Chondrocyte (in vitro differentiated cells): Measurements from ENCODE around the gene CPT1A. TPM values are rescaled to one million over a fixed set of nuclear protein-coding genes. Genes with fewer than 3 reads are reported as not detected.

ENCODE experiments used
- DNase-seq: peaks from one replicate; pipeline ENCODE4 v3.0.0; 2021; ENCODE audit warnings: mixed read lengths, low spot score
- H3K27ac Mint-ChIP-seq: one replicate; pipeline ENCODE4 v1.8.0; 2021; ENCODE audit warnings: mild to moderate bottlenecking, moderate library complexity, mixed read lengths; ENCODE audit not compliant: unreplicated experiment
- H3K27me3 Mint-ChIP-seq: 2 replicates; pipeline ENCODE4 v1.8.0; 2021; ENCODE audit warnings: low read depth, mixed read lengths
- H3K36me3 Mint-ChIP-seq: 2 replicates; pipeline ENCODE4 v1.8.0; 2021; ENCODE audit warnings: low read depth, mixed read lengths
- H3K4me1 Mint-ChIP-seq: 2 replicates; pipeline ENCODE4 v1.8.0; 2021; ENCODE audit warnings: low read depth, mild to moderate bottlenecking, mixed read lengths
- H3K4me3 Mint-ChIP-seq: one replicate; pipeline ENCODE4 v1.8.0; 2021; ENCODE audit warnings: mild to moderate bottlenecking, moderate library complexity, mixed read lengths; ENCODE audit not compliant: unreplicated experiment
- H3K9me3 Mint-ChIP-seq: 2 replicates; pipeline ENCODE4 v1.8.0; 2021; ENCODE audit warnings: low read depth, mixed read lengths
- total RNA-seq: library from RNA; stranded (reverse); gene quantifications from 3 replicates; pipeline ENCODE4 v1.2.1, GENCODE V29; 2021
- TF ChIP-seq, protein P1 (sequence below): fragments of 200-600 bp; sonication (generic); IDR thresholded peaks from 2 replicates; pipeline ENCODE4 v1.5.0; 2021; ENCODE audit warnings: antibody characterized with exemption, mild to moderate bottlenecking, moderate library complexity

Gene CPT1A
- total RNA-seq, 1 donor from 2014 or later = 58.8 TPM

GRCh38 chr11:68734111-68734510, 107.6 kb downstream of the CPT1A start:
- no peak overlapping the region for H3K4me3 Mint-ChIP-seq
- peaks cover 30% of the 10 kb centered on the region for H3K27me3 Mint-ChIP-seq
- H3K36me3 Mint-ChIP-seq = no peaks in the 10 kb centered on the region
- TF ChIP-seq, protein P1, sequence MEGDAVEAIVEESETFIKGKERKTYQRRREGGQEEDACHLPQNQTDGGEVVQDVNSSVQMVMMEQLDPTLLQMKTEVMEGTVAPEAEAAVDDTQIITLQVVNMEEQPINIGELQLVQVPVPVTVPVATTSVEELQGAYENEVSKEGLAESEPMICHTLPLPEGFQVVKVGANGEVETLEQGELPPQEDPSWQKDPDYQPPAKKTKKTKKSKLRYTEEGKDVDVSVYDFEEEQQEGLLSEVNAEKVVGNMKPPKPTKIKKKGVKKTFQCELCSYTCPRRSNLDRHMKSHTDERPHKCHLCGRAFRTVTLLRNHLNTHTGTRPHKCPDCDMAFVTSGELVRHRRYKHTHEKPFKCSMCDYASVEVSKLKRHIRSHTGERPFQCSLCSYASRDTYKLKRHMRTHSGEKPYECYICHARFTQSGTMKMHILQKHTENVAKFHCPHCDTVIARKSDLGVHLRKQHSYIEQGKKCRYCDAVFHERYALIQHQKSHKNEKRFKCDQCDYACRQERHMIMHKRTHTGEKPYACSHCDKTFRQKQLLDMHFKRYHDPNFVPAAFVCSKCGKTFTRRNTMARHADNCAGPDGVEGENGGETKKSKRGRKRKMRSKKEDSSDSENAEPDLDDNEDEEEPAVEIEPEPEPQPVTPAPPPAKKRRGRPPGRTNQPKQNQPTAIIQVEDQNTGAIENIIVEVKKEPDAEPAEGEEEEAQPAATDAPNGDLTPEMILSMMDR = no peak
- H3K4me1 Mint-ChIP-seq = no peaks in the 10 kb centered on the region
- no peak for DNase-seq
- H3K27ac Mint-ChIP-seq = no peak overlapping the region
- no peaks in the 10 kb centered on the region for H3K9me3 Mint-ChIP-seq

DNA sequence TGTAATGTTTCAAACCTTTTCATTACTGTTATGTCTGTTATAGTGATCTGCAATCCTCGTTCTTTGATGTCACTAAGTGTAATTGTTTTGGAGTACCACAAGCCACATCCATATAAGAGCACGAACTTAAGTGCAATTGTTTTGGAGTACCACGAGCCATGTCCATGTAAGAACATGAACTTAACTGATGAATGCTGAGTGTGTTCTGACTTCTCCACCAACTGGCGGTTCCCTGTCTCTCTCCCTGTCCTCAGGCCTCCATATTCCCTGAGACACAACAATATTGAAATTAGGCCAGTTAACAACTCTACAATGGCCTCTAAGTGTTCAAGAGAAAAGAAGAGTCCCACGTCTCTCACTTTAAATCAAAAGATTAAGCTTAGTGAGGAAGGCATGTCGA, 113.9 kb downstream of the CPT1A start:
- Mint-ChIP-seq H3K27me3 (peaks cover 67% of the 10 kb centered on the region), H3K36me3 (peaks cover 1% of the 10 kb centered on the region), H3K9me3 (no peaks in the 10 kb centered on the region), H3K27ac (no peak overlapping the region), H3K4me1 (no peaks in the 10 kb centered on the region), H3K4me3 (no peak overlapping the region)
- TF ChIP-seq, protein P1 = peak; percentile 23
- no peak for DNase-seq

DNA sequence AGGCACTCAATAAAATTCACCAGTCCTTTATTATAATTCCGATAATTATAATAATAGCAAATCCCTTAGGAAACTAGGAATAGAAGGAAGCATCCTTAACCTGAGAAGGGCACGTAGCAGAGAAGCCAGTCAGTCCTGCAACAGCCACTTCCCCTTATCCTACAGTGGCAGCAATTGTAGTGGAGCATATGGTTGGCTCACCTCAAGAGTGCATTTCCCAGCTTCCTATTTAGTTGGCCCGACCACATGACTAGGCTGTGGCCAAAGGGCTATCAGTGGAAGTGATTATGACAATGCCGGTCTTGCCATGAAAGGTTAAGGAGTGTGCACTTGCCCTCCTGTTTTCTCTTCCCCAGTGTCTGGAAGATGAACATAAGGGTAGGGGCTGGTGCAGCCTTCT, 117.4 kb downstream of the CPT1A start:
- TF ChIP-seq, protein P1 = no peak
- DNase-seq = no peak
- peaks cover 8% of the 10 kb centered on the region for H3K4me1 Mint-ChIP-seq
- no peak overlapping the region for H3K4me3 Mint-ChIP-seq
- H3K27me3 Mint-ChIP-seq = peaks cover 64% of the 10 kb centered on the region
- peaks cover 12% of the 10 kb centered on the region for H3K9me3 Mint-ChIP-seq
- H3K27ac Mint-ChIP-seq = no peak overlapping the region
- peaks cover 15% of the 10 kb centered on the region for H3K36me3 Mint-ChIP-seq

- H3K27me3 Mint-ChIP-seq = peaks cover 58% of the 10 kb centered on the region
- TF ChIP-seq, protein P1 = no peak
- H3K27ac Mint-ChIP-seq = no peak overlapping the region
- H3K9me3 Mint-ChIP-seq = peaks cover 15% of the 10 kb centered on the region
- H3K4me3 Mint-ChIP-seq = no peak overlapping the region
- H3K36me3 Mint-ChIP-seq = peaks cover 18% of the 10 kb centered on the region
- peaks cover 8% of the 10 kb centered on the region for H3K4me1 Mint-ChIP-seq
- DNase-seq = no peak
Observed at GRCh38 chr11:68722143-68722542, 119.6 kb downstream of the CPT1A start.

DNA sequence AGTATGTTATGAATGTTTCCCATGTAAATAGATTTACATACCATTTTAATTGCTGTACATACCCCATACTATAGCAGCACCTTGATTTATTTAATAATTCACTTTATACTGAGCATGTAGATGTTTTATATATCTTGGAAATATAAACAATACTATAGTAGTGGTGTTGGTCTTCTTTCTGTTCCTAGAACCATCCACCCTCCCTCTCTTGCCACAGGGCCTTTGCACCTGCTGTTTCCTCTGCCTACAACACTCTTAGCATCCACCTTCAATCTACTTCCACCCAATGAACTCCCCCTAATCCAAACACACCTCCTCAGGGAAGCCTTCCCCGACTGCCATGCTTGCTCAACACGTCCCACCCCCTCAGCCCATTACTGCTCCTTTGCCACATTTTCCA, 120.6 kb downstream of the CPT1A start:
- Mint-ChIP-seq H3K27me3 (peaks cover 62% of the 10 kb centered on the region), H3K9me3 (peaks cover 15% of the 10 kb centered on the region), H3K4me1 (peaks cover 8% of the 10 kb centered on the region), H3K27ac (no peak overlapping the region), H3K36me3 (peaks cover 18% of the 10 kb centered on the region), H3K4me3 (no peak overlapping the region)
- TF ChIP-seq, protein P1 = no peak
- DNase-seq = no peak
